Stimulated activated CD4-positive, alpha-beta T cell treated with anti-CD3 and anti-CD28 coated beads, Interleukin-4, amount 100 ng/mL, for 4 hours (primary cell): ENCODE measurements around the gene NPIPB8.
A peak's percentile ranks its signal among the peaks of the same experiment; 100 is the strongest.
"Not testable (repeated sequence)": the region's sequence is repeated elsewhere in the genome, so short reads cannot be mapped to it uniquely, and the experiment has no call there.

Experiments used
- DNase-seq, 2 experiments: peaks; one replicate each; pipeline ENCODE4 v3.0.0-alpha.2; 2020

Gene NPIPB8

GRCh38 chr16:28607116-28607623 is 30.7 kb upstream of the NPIPB8 start:
- DNase-seq: no peak

- not testable (repeated sequence) for DNase-seq
Measured at GRCh38 chr16:28607681-28608495, 30.0 kb upstream of the NPIPB8 start.

- DNase-seq: not testable (repeated sequence)
Measured at GRCh38 chr16:28608496-28608808, 29.4 kb upstream of the NPIPB8 start.

- DNase-seq: not testable (repeated sequence)
Measured at GRCh38 chr16:28608867-28609596, 28.8 kb upstream of the NPIPB8 start.

- no peak for DNase-seq
Measured at GRCh38 chr16:28609631-28610594, 28.0 kb upstream of the NPIPB8 start, which contains the start of gene SULT1A1. SULT1A1 (minus strand) TSS chr16:28610044; CDS start chr16:28608855, 1,189 bp downstream.

- DNase-seq: no peak
Measured at GRCh38 chr16:28610595-28611191, 27.2 kb upstream of the NPIPB8 start.

GRCh38 chr16:28612359-28613280 is 25.2 kb upstream of the NPIPB8 start:
- DNase-seq: not testable (repeated sequence)

GRCh38 chr16:28613912-28614311 is 24.0 kb upstream of the NPIPB8 start:
- not testable (repeated sequence) for DNase-seq

GRCh38 chr16:28614561-28614960 is 23.3 kb upstream of the NPIPB8 start:
- not testable (repeated sequence) for DNase-seq

GRCh38 chr16:28615486-28616223 is 22.2 kb upstream of the NPIPB8 start:
- not testable (repeated sequence) for DNase-seq

GRCh38 chr16:28616224-28616577 is 21.7 kb upstream of the NPIPB8 start:
- DNase-seq: not testable (repeated sequence)

- no peak for DNase-seq
Measured at GRCh38 chr16:28616636-28617035, 21.2 kb upstream of the NPIPB8 start.

- DNase-seq: no peak
Measured at GRCh38 chr16:28617874-28618273, 20.0 kb upstream of the NPIPB8 start.

- DNase-seq: not testable (repeated sequence)
Measured at GRCh38 chr16:28620316-28620715, 17.5 kb upstream of the NPIPB8 start.

GRCh38 chr16:28621481-28622155 is 16.2 kb upstream of the NPIPB8 start:
- DNase-seq: no peak

GRCh38 chr16:28622532-28623171 is 15.2 kb upstream of the NPIPB8 start:
- DNase-seq: peak in 1 of 2 experiments; percentile 11

- peak; percentile 69 to 70 for DNase-seq
Measured at GRCh38 chr16:28623172-28623711, 14.6 kb upstream of the NPIPB8 start.

GRCh38 chr16:28630905-28631304 is 7.0 kb upstream of the NPIPB8 start:
- DNase-seq: not testable (repeated sequence)
